ENCODE data around the gene MRPL43. TPM values are rescaled to one million over a fixed set of nuclear protein-coding genes. Genes with fewer than 3 reads are reported as not detected.

MRPL43 gene
- 146 TPM for polyA plus RNA-seq (2012; ENCODE audit: insufficient read length, low read depth)

GRCh38 chr10:100986952-100987684 is at the start of gene MRPL43, which contains the start of gene TWNK:
MRPL43 (minus strand) TSS chr10:100987497; CDS start chr10:100987443, 54 bp downstream.
TWNK (plus strand) TSS chr10:100987543; CDS start chr10:100988211, 668 bp downstream.
- TF ChIP-seq REST (IDR thresholded peaks at IDR 0.05; ENCODE audit: insufficient read depth in 1 of 2, low read depth in 2 of 2, low read length in 2 of 2) (peak in 1 of 2 experiments; percentile 18; a peak in 1 of 4 replicates), TAF1 (IDR thresholded peaks at IDR 0.05; ENCODE audit: borderline replicate concordance, insufficient read depth, low read length) (peak; percentile 93), POLR2AphosphoS5 (IDR thresholded peaks at IDR 0.05; ENCODE audit: low read depth, low read length) (peak; percentile 82), FOXP2 (optimal IDR thresholded peaks at IDR 0.05; ENCODE audit: borderline replicate concordance, extremely low read depth, extremely low read length, insufficient read depth) (no peak), SIN3A (IDR thresholded peaks at IDR 0.05; ENCODE audit: borderline replicate concordance, insufficient read depth, low read length) (peak; percentile 90; the same call in 1 of the 2 replicates)

GRCh38 chr10:101036726-101037125 is 49.4 kb upstream of the MRPL43 start:
- TF ChIP-seq POLR2AphosphoS5 (IDR thresholded peaks at IDR 0.05; ENCODE audit: low read depth, low read length) (no peak), REST (IDR thresholded peaks at IDR 0.05; ENCODE audit: insufficient read depth in 1 of 2, low read depth in 2 of 2, low read length in 2 of 2) (no peak), SIN3A (IDR thresholded peaks at IDR 0.05; ENCODE audit: borderline replicate concordance, insufficient read depth, low read length) (no peak), TAF1 (IDR thresholded peaks at IDR 0.05; ENCODE audit: borderline replicate concordance, insufficient read depth, low read length) (no peak), FOXP2 (optimal IDR thresholded peaks at IDR 0.05; ENCODE audit: borderline replicate concordance, extremely low read depth, extremely low read length, insufficient read depth) (no peak)

- no peak for TF ChIP-seq TAF1 (IDR thresholded peaks at IDR 0.05; ENCODE audit: borderline replicate concordance, insufficient read depth, low read length)
- TF ChIP-seq FOXP2 (optimal IDR thresholded peaks at IDR 0.05; ENCODE audit: borderline replicate concordance, extremely low read depth, extremely low read length, insufficient read depth) = no peak
- TF ChIP-seq REST (IDR thresholded peaks at IDR 0.05; ENCODE audit: insufficient read depth in 1 of 2, low read depth in 2 of 2, low read length in 2 of 2) = no peak
- TF ChIP-seq POLR2AphosphoS5 (IDR thresholded peaks at IDR 0.05; ENCODE audit: low read depth, low read length) = no peak
- TF ChIP-seq SIN3A (IDR thresholded peaks at IDR 0.05; ENCODE audit: borderline replicate concordance, insufficient read depth, low read length) = no peak
Observed at GRCh38 chr10:101035916-101036702, 48.8 kb upstream of the MRPL43 start.

- TF ChIP-seq FOXP2 (optimal IDR thresholded peaks at IDR 0.05; ENCODE audit: borderline replicate concordance, extremely low read depth, extremely low read length, insufficient read depth) (no peak), TAF1 (IDR thresholded peaks at IDR 0.05; ENCODE audit: borderline replicate concordance, insufficient read depth, low read length) (no peak), POLR2AphosphoS5 (IDR thresholded peaks at IDR 0.05; ENCODE audit: low read depth, low read length) (no peak), SIN3A (IDR thresholded peaks at IDR 0.05; ENCODE audit: borderline replicate concordance, insufficient read depth, low read length) (no peak), REST (IDR thresholded peaks at IDR 0.05; ENCODE audit: insufficient read depth in 1 of 2, low read depth in 2 of 2, low read length in 2 of 2) (no peak)
Observed at GRCh38 chr10:101035314-101035713, 48.0 kb upstream of the MRPL43 start.
